Neural progenitor cell (in vitro differentiated cells): ENCODE measurements around the gene KANK2. TPM values are rescaled to one million over a fixed set of nuclear protein-coding genes. Genes with fewer than 3 reads are reported as not detected.
A peak's percentile ranks its signal among the peaks of the same experiment; 100 is the strongest.

Experiments used
- DNase-seq: peaks from one replicate; pipeline ENCODE4 v3.0.0-alpha.2; 2016; ENCODE audit warnings: low spot score
- H2AFZ ChIP-seq: fragments of 200-600 bp; sonication (generic); replicated peaks from 2 replicates; pipeline ENCODE4 v1.6.1; 2016; ENCODE audit warnings: antibody characterized with exemption
- H3F3A ChIP-seq: fragments of 200-600 bp; sonication (generic); 2 replicates; pipeline ENCODE4 v1.6.1; 2016; ENCODE audit warnings: antibody characterized with exemption, low read depth
- H3K27ac ChIP-seq: fragments of 200-600 bp; sonication (generic); 2 replicates; pipeline ENCODE4 v1.5.1; 2016; ENCODE audit warnings: mild to moderate bottlenecking
- H3K27me3 ChIP-seq: fragments of 200-600 bp; sonication (generic); 2 replicates; pipeline ENCODE4 v1.6.1; 2016; ENCODE audit warnings: mild to moderate bottlenecking, moderate library complexity
- H3K36me3 ChIP-seq: fragments of 200-600 bp; sonication (generic); 2 replicates; pipeline ENCODE4 v1.5.1; 2016
- H3K4me1 ChIP-seq: fragments of 200-600 bp; sonication (generic); 2 replicates; pipeline ENCODE4 v1.6.1; 2016; ENCODE audit warnings: mixed run types
- H3K4me2 ChIP-seq: fragments of 200-600 bp; sonication (generic); 2 replicates; pipeline ENCODE4 v1.6.1; 2016
- H3K4me3 ChIP-seq: fragments of 200-600 bp; sonication (generic); 2 replicates; pipeline ENCODE4 v1.5.1; 2016
- H3K79me2 ChIP-seq: fragments of 200-600 bp; sonication (generic); 2 replicates; pipeline ENCODE4 v1.6.1; 2016; ENCODE audit warnings: low read depth
- H3K9ac ChIP-seq: fragments of 200-600 bp; sonication (generic); 2 replicates; pipeline ENCODE4 v1.6.1; 2016
- H3K9me3 ChIP-seq: fragments of 200-600 bp; sonication (generic); 2 replicates; pipeline ENCODE4 v1.5.1; 2016; ENCODE audit warnings: low read depth
- H4K20me1 ChIP-seq: fragments of 200-600 bp; sonication (generic); 2 replicates; pipeline ENCODE4 v1.6.1; 2016; ENCODE audit warnings: low read depth
- H3K27ac Mint-ChIP-seq: 3 replicates; pipeline ENCODE4 v1.8.0; 2021; ENCODE audit warnings: mixed read lengths
- H3K27me3 Mint-ChIP-seq: 2 replicates; pipeline ENCODE4 v1.8.0; 2022; ENCODE audit warnings: low read depth, mild to moderate bottlenecking, inconsistent platforms, moderate library complexity, mixed read lengths; ENCODE audit not compliant: insufficient read depth
- H3K36me3 Mint-ChIP-seq: 3 replicates; pipeline ENCODE4 v1.8.0; 2021; ENCODE audit warnings: mixed read lengths
- H3K4me1 Mint-ChIP-seq: 3 replicates; pipeline ENCODE4 v1.8.0; 2021; ENCODE audit warnings: mixed read lengths
- H3K4me3 Mint-ChIP-seq: 3 replicates; pipeline ENCODE4 v1.8.0; 2021; ENCODE audit warnings: mild to moderate bottlenecking, moderate library complexity, mixed read lengths
- H3K9me3 Mint-ChIP-seq: 3 replicates; pipeline ENCODE4 v1.8.0; 2020; ENCODE audit warnings: mixed read lengths
- EZH2 ChIP-seq: fragments of 200-600 bp; sonication (generic); IDR thresholded peaks from 2 replicates; pipeline ENCODE4 v1.6.1; 2017; ENCODE audit warnings: antibody characterized with exemption, mild to moderate bottlenecking, moderate library complexity
- EZH2phosphoT487 ChIP-seq: fragments of 200-600 bp; sonication (generic); IDR thresholded peaks from 2 replicates; pipeline ENCODE4 v1.6.1; 2017; ENCODE audit warnings: antibody characterized with exemption
- total RNA-seq: library from RNA; depleted of rRNA; stranded (reverse); fragments of >200 nt; gene quantifications from 2 replicates; pipeline ENCODE4 v1.2.3, GENCODE V29; 2015; ENCODE audit warnings: low replicate concordance
- TF ChIP-seq, protein P1 (sequence below): fragments of 200-600 bp; sonication (generic); IDR thresholded peaks from 2 replicates; pipeline ENCODE4 v1.5.1; 2017; ENCODE audit warnings: antibody characterized with exemption, mild to moderate bottlenecking

Gene KANK2
- total RNA-seq = 17.5 and 35.4 TPM in 2 replicates

DNA sequence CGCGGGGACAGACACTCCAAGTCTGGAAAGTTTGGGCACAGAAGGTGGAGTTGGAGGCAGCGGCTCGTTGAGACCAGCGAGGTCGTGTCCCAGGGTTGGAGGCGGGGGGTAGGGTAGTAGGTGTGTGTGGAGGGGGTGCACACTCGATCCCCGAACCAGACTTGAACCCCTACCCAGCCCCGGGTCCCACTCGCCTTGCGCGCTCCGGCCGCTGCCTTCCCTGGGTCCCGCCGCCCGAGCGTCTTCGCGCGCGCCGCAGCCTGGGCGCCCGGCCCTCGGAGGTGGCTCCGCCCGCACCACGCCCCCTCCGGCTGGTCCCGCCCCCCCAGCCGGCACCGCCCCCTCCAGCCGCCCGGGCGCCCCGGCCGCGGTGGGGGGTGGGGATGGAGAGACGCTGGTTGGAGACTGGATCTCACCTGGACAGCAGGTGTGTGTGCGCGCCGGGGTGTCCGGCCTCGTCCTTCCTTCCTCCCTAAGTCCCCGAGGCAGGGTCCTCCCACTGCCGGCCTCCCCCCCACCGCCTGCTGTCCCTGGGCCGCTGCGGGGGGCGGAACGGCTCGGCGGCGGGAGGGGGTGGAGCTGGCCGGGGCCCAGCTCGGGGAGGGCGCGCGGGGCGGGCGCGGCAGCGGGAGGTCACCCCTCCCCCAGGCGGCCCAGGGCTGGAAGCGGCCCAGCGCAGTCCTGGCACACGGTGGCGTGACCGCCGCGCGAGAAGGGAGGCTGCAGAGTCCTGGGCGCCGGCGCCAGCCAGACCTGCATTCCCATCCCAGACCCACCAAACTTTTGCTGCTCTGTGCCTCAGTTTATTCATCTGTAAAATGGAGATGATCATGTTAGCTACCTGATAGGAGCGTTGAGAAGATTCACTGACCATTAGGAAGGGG lies at the start of gene KANK2:
Gene KANK2, minus strand, starts transcription at position 255 of the 884 bp plus-strand sequence. CDS start 3,034 bp downstream, outside the sequence.
- H2AFZ ChIP-seq = peak within 1 kb of the TSS; percentile 94
- H3K27ac ChIP-seq = no peak within 1 kb of the TSS
- H3K36me3 ChIP-seq = no peaks in the 10 kb centered on the region
- no peak within 1 kb of the TSS for H3K9ac ChIP-seq
- no peaks in the 10 kb centered on the region for H3K9me3 Mint-ChIP-seq
- no peaks in the 10 kb centered on the region for H3K36me3 Mint-ChIP-seq
- peak within 1 kb of the TSS; percentile 94 for H3K4me3 ChIP-seq
- peaks cover 5% of the 10 kb centered on the region for H3K4me1 Mint-ChIP-seq
- H3K79me2 ChIP-seq = no peaks in the 10 kb centered on the region
- DNase-seq = peak; percentile 89
- H3K4me3 Mint-ChIP-seq = peak within 1 kb of the TSS; percentile 88
- no peaks in the 10 kb centered on the region for H3K9me3 ChIP-seq
- H3K4me2 ChIP-seq = peak within 1 kb of the TSS; percentile 88
- H3K4me1 ChIP-seq = no peaks in the 10 kb centered on the region
- H3K27me3 Mint-ChIP-seq = peaks cover 10% of the 10 kb centered on the region
- H4K20me1 ChIP-seq = peaks cover 6% of the 10 kb centered on the region
- H3F3A ChIP-seq = peaks cover 16% of the 10 kb centered on the region
- no peak within 1 kb of the TSS for H3K27ac Mint-ChIP-seq
- no peaks in the 10 kb centered on the region for H3K27me3 ChIP-seq
- TF ChIP-seq EZH2phosphoT487 (peak; percentile 25), EZH2 (peak; percentile 28)
- TF ChIP-seq, protein P1, sequence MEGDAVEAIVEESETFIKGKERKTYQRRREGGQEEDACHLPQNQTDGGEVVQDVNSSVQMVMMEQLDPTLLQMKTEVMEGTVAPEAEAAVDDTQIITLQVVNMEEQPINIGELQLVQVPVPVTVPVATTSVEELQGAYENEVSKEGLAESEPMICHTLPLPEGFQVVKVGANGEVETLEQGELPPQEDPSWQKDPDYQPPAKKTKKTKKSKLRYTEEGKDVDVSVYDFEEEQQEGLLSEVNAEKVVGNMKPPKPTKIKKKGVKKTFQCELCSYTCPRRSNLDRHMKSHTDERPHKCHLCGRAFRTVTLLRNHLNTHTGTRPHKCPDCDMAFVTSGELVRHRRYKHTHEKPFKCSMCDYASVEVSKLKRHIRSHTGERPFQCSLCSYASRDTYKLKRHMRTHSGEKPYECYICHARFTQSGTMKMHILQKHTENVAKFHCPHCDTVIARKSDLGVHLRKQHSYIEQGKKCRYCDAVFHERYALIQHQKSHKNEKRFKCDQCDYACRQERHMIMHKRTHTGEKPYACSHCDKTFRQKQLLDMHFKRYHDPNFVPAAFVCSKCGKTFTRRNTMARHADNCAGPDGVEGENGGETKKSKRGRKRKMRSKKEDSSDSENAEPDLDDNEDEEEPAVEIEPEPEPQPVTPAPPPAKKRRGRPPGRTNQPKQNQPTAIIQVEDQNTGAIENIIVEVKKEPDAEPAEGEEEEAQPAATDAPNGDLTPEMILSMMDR = no peak

DNA sequence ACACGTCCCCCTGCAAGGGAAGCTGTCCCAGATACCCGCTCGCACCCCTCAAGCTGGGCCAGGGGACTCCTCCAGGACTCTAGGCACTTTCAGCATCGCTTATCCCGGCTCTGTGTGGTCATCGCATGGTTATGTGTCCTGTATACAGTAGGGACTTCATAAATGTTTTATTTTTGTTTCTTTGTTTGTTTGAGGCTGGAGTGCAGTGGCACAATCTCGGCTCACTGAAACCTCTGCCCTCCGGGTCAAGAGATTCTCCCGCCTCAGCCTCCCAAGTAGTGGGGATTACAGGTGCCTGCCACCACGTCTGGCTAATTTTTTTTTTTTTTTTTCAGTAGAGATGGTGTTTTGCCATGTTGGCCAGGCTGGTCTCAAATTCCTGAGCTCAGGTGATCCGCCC lies 49.6 kb upstream of the KANK2 start:
- no peak overlapping the region for H3K27ac Mint-ChIP-seq
- Histone ChIP-seq H4K20me1 (peaks cover 3% of the 10 kb centered on the region), H3K27me3 (no peaks in the 10 kb centered on the region), H3K4me1 (no peaks in the 10 kb centered on the region), H3K36me3 (no peaks in the 10 kb centered on the region), H3K4me3 (no peak overlapping the region), H3F3A (no peaks in the 10 kb centered on the region), H3K9ac (no peak overlapping the region), H2AFZ (no peak overlapping the region), H3K4me2 (no peak overlapping the region), H3K27ac (no peak overlapping the region), H3K9me3 (no peaks in the 10 kb centered on the region), H3K79me2 (no peaks in the 10 kb centered on the region)
- DNase-seq = no peak
- H3K4me1 Mint-ChIP-seq = peaks cover 11% of the 10 kb centered on the region
- no peaks in the 10 kb centered on the region for H3K9me3 Mint-ChIP-seq
- TF ChIP-seq EZH2 (no peak), EZH2phosphoT487 (no peak)
- TF ChIP-seq, protein P1 = no peak
- H3K4me3 Mint-ChIP-seq = no peak overlapping the region
- peaks cover 6% of the 10 kb centered on the region for H3K27me3 Mint-ChIP-seq
- no peaks in the 10 kb centered on the region for H3K36me3 Mint-ChIP-seq

DNA sequence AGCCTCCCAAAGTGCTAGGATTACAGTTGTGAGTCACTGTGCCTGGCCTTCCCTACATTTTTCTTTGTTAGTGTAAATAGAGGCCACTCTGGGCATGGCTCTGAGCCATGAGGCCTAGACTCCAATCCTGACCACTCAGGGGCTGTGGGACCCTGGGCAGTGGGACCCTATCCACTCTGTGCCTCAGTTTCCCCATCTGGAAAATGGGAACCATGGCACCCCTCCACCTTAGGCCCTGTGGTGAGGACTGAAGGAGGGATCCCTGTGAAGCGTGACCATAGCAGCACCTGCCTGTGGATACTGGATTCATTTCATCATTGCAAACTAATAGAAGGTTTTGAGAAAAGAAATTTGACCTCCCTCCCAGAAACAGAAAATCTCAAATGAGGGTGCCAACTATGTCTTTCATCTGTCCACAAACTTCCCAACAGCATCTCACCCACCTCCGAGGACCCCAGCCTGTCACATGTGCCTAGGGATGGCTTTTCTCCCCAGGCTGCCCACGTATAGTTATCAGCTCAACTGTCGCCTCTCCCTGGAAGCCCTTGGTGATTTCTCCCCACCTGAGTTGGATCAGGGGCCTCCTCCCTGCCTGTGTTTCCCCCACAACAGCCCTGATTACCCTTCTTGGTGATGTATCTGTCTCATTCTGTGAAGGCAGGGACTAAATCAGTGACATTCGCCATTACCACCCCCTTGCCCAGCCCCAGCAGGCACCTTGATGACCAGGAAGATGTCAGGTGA lies 47.7 kb upstream of the KANK2 start:
- Mint-ChIP-seq H3K27ac (no peak overlapping the region), H3K27me3 (peaks cover 6% of the 10 kb centered on the region), H3K4me3 (no peak overlapping the region), H3K9me3 (no peaks in the 10 kb centered on the region), H3K36me3 (no peaks in the 10 kb centered on the region), H3K4me1 (peaks cover 20% of the 10 kb centered on the region)
- H3F3A ChIP-seq = no peaks in the 10 kb centered on the region
- no peaks in the 10 kb centered on the region for H3K4me1 ChIP-seq
- DNase-seq = no peak
- no peaks in the 10 kb centered on the region for H3K27me3 ChIP-seq
- no peak overlapping the region for H3K27ac ChIP-seq
- peaks cover 3% of the 10 kb centered on the region for H4K20me1 ChIP-seq
- H3K4me3 ChIP-seq = no peak overlapping the region
- no peaks in the 10 kb centered on the region for H3K79me2 ChIP-seq
- no peak overlapping the region for H2AFZ ChIP-seq
- no peaks in the 10 kb centered on the region for H3K36me3 ChIP-seq
- H3K9ac ChIP-seq = no peak overlapping the region
- no peaks in the 10 kb centered on the region for H3K9me3 ChIP-seq
- no peak overlapping the region for H3K4me2 ChIP-seq
- TF ChIP-seq EZH2 (no peak), EZH2phosphoT487 (no peak)
- TF ChIP-seq, protein P1 = no peak
